Measurements from ENCODE around the gene ZNF800. TPM values are rescaled to one million over a fixed set of nuclear protein-coding genes. Genes with fewer than 3 reads are reported as not detected.

The ZNF800 gene
- total and polyA plus RNA-seq, 2 experiments from 2014 or later = 14.3 to 41.5 TPM

DNA sequence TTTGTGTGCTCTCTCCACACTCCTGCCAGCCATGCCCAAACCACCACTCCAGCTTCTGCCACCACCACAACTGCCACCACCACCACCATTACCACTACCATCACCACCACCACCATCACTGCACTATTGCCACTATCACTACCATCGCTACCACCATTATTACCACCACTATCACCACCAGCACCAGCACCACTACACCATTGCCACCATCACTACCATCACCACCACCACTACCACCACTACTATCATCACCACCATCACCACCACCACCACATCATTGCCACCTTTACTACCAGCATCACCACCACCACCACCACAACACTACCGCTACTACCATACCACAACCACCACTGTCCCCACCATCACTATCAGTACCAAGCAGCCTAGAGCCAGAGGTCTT, 26.0 kb upstream of the ZNF800 start:
- whole genome bisulfite sequencing (ENCODE audit: low lambda C conversion rate, missing lambda C conversion rate) = 53% methylated on average over 2 of the region's 2 CpGs
- Histone ChIP-seq H3K27me3 (no peaks in the 10 kb centered on the region), H3K36me3 (replicated peaks; ENCODE audit: insufficient read depth, low read depth) (no peaks in the 10 kb centered on the region), H4K20me1 (ENCODE audit: insufficient read depth, poor library complexity, severe bottlenecking) (no peaks in the 10 kb centered on the region), H3K4me1 (ENCODE audit: insufficient read depth) (no peaks in the 10 kb centered on the region), H3K79me2 (no peaks in the 10 kb centered on the region), H3K27ac (no peak overlapping the region), H3K4me2 (no peak overlapping the region), H3K9me2 (replicated peaks; ENCODE audit: insufficient read depth) (no peaks in the 10 kb centered on the region), H3K4me3 (no peak overlapping the region), H3K9me3 (ENCODE audit: low read depth) (no peaks in the 10 kb centered on the region), H2AFZ (no peak overlapping the region)
- no peak for DNase-seq (ENCODE audit: low spot score)
- no peak for TF ChIP-seq EZH2 (IDR thresholded peaks at IDR 0.05; ENCODE audit: borderline replicate concordance)
- TF ChIP-seq EZH2phosphoT487 (IDR thresholded peaks at IDR 0.05; ENCODE audit: low read depth, severe bottlenecking, unreplicated experiment) = no peak
- TF ChIP-seq, protein P1, sequence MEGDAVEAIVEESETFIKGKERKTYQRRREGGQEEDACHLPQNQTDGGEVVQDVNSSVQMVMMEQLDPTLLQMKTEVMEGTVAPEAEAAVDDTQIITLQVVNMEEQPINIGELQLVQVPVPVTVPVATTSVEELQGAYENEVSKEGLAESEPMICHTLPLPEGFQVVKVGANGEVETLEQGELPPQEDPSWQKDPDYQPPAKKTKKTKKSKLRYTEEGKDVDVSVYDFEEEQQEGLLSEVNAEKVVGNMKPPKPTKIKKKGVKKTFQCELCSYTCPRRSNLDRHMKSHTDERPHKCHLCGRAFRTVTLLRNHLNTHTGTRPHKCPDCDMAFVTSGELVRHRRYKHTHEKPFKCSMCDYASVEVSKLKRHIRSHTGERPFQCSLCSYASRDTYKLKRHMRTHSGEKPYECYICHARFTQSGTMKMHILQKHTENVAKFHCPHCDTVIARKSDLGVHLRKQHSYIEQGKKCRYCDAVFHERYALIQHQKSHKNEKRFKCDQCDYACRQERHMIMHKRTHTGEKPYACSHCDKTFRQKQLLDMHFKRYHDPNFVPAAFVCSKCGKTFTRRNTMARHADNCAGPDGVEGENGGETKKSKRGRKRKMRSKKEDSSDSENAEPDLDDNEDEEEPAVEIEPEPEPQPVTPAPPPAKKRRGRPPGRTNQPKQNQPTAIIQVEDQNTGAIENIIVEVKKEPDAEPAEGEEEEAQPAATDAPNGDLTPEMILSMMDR (IDR thresholded peaks at IDR 0.05; ENCODE audit: poor library complexity) = no peak

DNA sequence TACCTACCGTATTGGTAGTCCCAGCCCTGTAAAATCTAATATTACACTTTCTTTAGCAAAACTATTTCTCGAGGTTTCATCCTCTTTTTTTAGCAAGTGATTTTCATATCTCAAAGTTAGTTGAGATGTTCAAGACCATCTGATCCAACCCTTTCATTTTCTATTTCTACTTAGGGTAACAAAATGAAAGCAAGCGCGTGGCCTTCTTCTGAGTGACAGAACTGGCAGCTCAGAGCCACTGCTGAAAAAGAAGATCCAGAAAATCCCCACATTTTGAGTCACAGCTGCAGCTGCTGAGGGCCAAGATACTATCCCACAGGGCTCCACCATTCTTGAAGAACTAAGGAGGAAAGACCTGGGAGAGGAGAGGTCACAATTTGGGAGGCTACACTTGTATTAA, 24.8 kb upstream of the ZNF800 start:
- H3K9me2 ChIP-seq (replicated peaks; ENCODE audit: insufficient read depth) = no peaks in the 10 kb centered on the region

DNA sequence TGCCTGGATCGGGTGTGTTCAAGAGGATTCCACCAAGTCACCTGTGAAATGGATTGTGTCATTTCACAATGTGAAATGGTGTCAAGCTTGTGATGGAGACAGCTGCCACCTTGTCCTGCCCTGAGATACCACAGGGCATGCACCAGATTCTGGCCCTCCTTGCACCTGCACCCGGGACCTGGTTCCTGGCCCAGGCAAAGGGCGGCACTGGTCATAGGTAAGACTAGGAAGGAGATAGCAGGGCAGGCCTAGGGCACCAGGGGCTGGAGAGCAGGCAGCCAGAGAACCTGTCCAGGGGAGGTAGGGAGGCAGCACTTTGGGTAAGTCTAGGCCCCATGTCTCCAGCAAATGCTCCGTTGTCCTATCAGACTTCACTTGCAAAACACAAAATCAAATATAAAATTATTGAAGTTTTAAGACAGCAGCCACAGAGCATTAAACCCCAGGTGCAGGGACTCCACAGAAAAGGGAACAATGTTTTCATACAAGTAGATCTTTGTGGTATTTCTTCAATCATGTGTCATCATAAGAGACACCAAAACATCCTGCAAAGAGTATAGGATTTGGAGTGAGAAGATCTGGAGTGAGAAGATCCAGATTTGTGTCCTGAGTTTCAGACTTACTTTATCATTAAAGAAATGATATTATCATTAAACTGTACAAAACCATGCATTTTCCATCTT, 22.7 kb upstream of the ZNF800 start:
- no peaks in the 10 kb centered on the region for H3K79me2 ChIP-seq
- no peak overlapping the region for H3K4me3 ChIP-seq
- TF ChIP-seq EZH2phosphoT487 (IDR thresholded peaks at IDR 0.05; ENCODE audit: low read depth, severe bottlenecking, unreplicated experiment) (no peak), EZH2 (IDR thresholded peaks at IDR 0.05; ENCODE audit: borderline replicate concordance) (no peak)
- TF ChIP-seq, protein P1 (IDR thresholded peaks at IDR 0.05; ENCODE audit: poor library complexity) = no peak
- no peak overlapping the region for H3K27ac ChIP-seq
- H3K4me1 ChIP-seq (ENCODE audit: insufficient read depth) = no peaks in the 10 kb centered on the region
- DNase-seq (ENCODE audit: low spot score) = no peak
- H4K20me1 ChIP-seq (ENCODE audit: insufficient read depth, poor library complexity, severe bottlenecking) = no peaks in the 10 kb centered on the region
- no peaks in the 10 kb centered on the region for H3K9me2 ChIP-seq (replicated peaks; ENCODE audit: insufficient read depth)
- no peaks in the 10 kb centered on the region for H3K36me3 ChIP-seq (replicated peaks; ENCODE audit: insufficient read depth, low read depth)
- no peaks in the 10 kb centered on the region for H3K9me3 ChIP-seq (ENCODE audit: low read depth)
- no peak overlapping the region for H2AFZ ChIP-seq
- H3K4me2 ChIP-seq = no peak overlapping the region
- H3K27me3 ChIP-seq = peaks cover 12% of the 10 kb centered on the region
- 93% methylated on average over 4 of the region's 4 CpGs for WGBS (ENCODE audit: low lambda C conversion rate, missing lambda C conversion rate)

More for the DNA sequence above, 24.8 kb upstream of the ZNF800 start:
- WGBS (ENCODE audit: low lambda C conversion rate, missing lambda C conversion rate) = 87% methylated on average over 4 of the region's 4 CpGs
- Histone ChIP-seq H3K27ac (no peak overlapping the region), H2AFZ (no peak overlapping the region), H3K79me2 (no peaks in the 10 kb centered on the region), H3K4me3 (no peak overlapping the region), H3K4me2 (no peak overlapping the region), H3K9me3 (ENCODE audit: low read depth) (no peaks in the 10 kb centered on the region), H4K20me1 (ENCODE audit: insufficient read depth, poor library complexity, severe bottlenecking) (no peaks in the 10 kb centered on the region), H3K36me3 (replicated peaks; ENCODE audit: insufficient read depth, low read depth) (no peaks in the 10 kb centered on the region), H3K27me3 (peaks cover 3% of the 10 kb centered on the region), H3K4me1 (ENCODE audit: insufficient read depth) (no peaks in the 10 kb centered on the region)
- no peak for DNase-seq (ENCODE audit: low spot score)
- TF ChIP-seq EZH2phosphoT487 (IDR thresholded peaks at IDR 0.05; ENCODE audit: low read depth, severe bottlenecking, unreplicated experiment) = no peak
- TF ChIP-seq EZH2 (IDR thresholded peaks at IDR 0.05; ENCODE audit: borderline replicate concordance) = no peak
- TF ChIP-seq, protein P1 (IDR thresholded peaks at IDR 0.05; ENCODE audit: poor library complexity) = no peak
